GM23248 (cell line): ENCODE results near the gene PADI3.

Experiments used
- EZH2 ChIP-seq: fragments of 200-600 bp; sonication (generic); IDR thresholded peaks from 2 replicates; pipeline ENCODE4 v1.6.1; 2018; ENCODE audit warnings: antibody characterized with exemption, mild to moderate bottlenecking; ENCODE audit not compliant: insufficient read depth, poor library complexity, severe bottlenecking
- EZH2phosphoT487 ChIP-seq: fragments of 200-600 bp; sonication (generic); IDR thresholded peaks from 2 replicates; pipeline ENCODE4 v1.6.1; 2018; ENCODE audit warnings: antibody characterized with exemption, moderate library complexity, mild to moderate bottlenecking, low read depth; ENCODE audit not compliant: insufficient read depth

DNA sequence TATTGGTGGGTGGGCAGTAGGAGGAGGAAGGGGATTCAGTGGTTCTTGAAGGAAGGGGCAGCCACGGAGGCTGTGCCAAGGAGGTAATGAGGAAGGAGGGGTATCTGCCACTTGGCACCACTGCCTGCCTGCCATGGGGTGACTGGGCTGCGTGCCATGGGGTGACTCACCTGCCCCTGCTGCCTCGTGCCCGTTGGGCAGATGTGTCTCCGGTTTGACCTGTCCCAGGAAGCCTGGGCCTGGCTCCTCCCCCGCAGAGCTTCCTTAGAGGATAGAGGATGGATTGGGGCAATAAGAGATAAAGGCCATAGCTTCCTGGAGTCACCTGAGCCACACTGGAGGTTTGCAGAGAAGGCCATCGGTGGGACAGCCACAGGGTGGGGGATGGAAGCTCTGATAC is 1.7 kb downstream of the PADI3 start:
- no peak for TF ChIP-seq EZH2
- no peak for TF ChIP-seq EZH2phosphoT487
